MM.1S (cell line): Measurements from ENCODE around the gene BAG3.

ENCODE experiments used
- DNase-seq: peaks from one replicate; pipeline ENCODE4 v3.0.0-alpha.2; 2015
- H2AFZ ChIP-seq: fragments of 300-600 bp; sonication (generic); 2 replicates; pipeline ENCODE4 v1.6.0; 2016; ENCODE audit warnings: antibody characterized with exemption, low read length
- H3F3A ChIP-seq: fragments of 300-600 bp; sonication (generic); 2 replicates; pipeline ENCODE4 v1.6.1; 2016; ENCODE audit warnings: mild to moderate bottlenecking, antibody characterized with exemption, low read length, moderate library complexity, mixed read lengths; ENCODE audit not compliant: insufficient read depth
- H3K27ac ChIP-seq: fragments of 300-600 bp; sonication (generic); 2 replicates; pipeline ENCODE4 v1.5.1; 2016; ENCODE audit warnings: mild to moderate bottlenecking, low read length
- H3K27me3 ChIP-seq: fragments of 300-600 bp; sonication (generic); replicated peaks from 2 replicates; pipeline ENCODE4 v1.6.0; 2016; ENCODE audit warnings: low read length; ENCODE audit not compliant: insufficient read depth
- H3K36me3 ChIP-seq: fragments of 300-600 bp; sonication (generic); replicated peaks from 2 replicates; pipeline ENCODE4 v1.6.1; 2016; ENCODE audit warnings: mild to moderate bottlenecking, low read length, mixed read lengths; ENCODE audit not compliant: insufficient read depth
- H3K4me1 ChIP-seq: fragments of 300-600 bp; sonication (generic); 2 replicates; pipeline ENCODE4 v1.6.1; 2016; ENCODE audit warnings: low read length, mixed read lengths
- H3K4me2 ChIP-seq: fragments of 300-600 bp; sonication (generic); 2 replicates; pipeline ENCODE4 v1.6.0; 2016; ENCODE audit warnings: low read depth, low read length
- H3K4me3 ChIP-seq: fragments of 300-600 bp; sonication (generic); 2 replicates; pipeline ENCODE4 v1.5.1; 2016; ENCODE audit warnings: low read length, mixed read lengths
- H3K79me2 ChIP-seq: fragments of 300-600 bp; sonication (generic); 2 replicates; pipeline ENCODE4 v1.6.1; 2016; ENCODE audit warnings: mixed run types, low read length, mixed read lengths
- H3K9ac ChIP-seq: fragments of 300-600 bp; sonication (generic); 2 replicates; pipeline ENCODE4 v1.6.1; 2016; ENCODE audit warnings: low read length, mixed read lengths
- H3K9me2 ChIP-seq: fragments of 300-600 bp; sonication (generic); replicated peaks from 2 replicates; pipeline ENCODE4 v1.6.1; 2016; ENCODE audit warnings: mild to moderate bottlenecking, low read length, mixed read lengths; ENCODE audit not compliant: insufficient read depth
- H3K9me3 ChIP-seq: fragments of 300-600 bp; sonication (generic); replicated peaks from 2 replicates; pipeline ENCODE4 v1.6.1; 2016; ENCODE audit warnings: mild to moderate bottlenecking, low read length, mixed read lengths; ENCODE audit not compliant: insufficient read depth
- H4K20me1 ChIP-seq: fragments of 300-600 bp; sonication (generic); 2 replicates; pipeline ENCODE4 v1.6.1; 2016; ENCODE audit warnings: mild to moderate bottlenecking, low read length, moderate library complexity, mixed read lengths; ENCODE audit not compliant: insufficient read depth
- CTCF ChIP-seq: fragments of 300-600 bp; sonication (generic); IDR thresholded peaks from 2 replicates; pipeline ENCODE4 v1.5.1; 2016; ENCODE audit warnings: antibody characterized with exemption, low read length, mixed read lengths
- EZH2 ChIP-seq: fragments of 300-600 bp; sonication (generic); optimal IDR thresholded peaks from 2 replicates; pipeline ENCODE3; 2017; ENCODE audit warnings: low read depth, mild to moderate bottlenecking, antibody characterized with exemption, low read length, mixed read lengths
- EZH2phosphoT487 ChIP-seq: fragments of 300-600 bp; sonication (generic); IDR thresholded peaks from 2 replicates; pipeline ENCODE4 v1.6.1; 2018; ENCODE audit warnings: antibody characterized with exemption, low read length

The BAG3 gene

GRCh38 chr10:119620241-119621077 lies 30.7 kb upstream of the BAG3 start:
- H3K36me3 ChIP-seq = no peaks in the 10 kb centered on the region
- no peak overlapping the region for H3K4me3 ChIP-seq
- H3K79me2 ChIP-seq = no peaks in the 10 kb centered on the region
- H3K9me3 ChIP-seq = no peaks in the 10 kb centered on the region
- H2AFZ ChIP-seq = no peak overlapping the region
- H3K27ac ChIP-seq = no peak overlapping the region
- H3K4me1 ChIP-seq = no peaks in the 10 kb centered on the region
- H4K20me1 ChIP-seq = no peaks in the 10 kb centered on the region
- no peaks in the 10 kb centered on the region for H3F3A ChIP-seq
- no peaks in the 10 kb centered on the region for H3K9me2 ChIP-seq
- no peak for TF ChIP-seq EZH2phosphoT487
- no peak for TF ChIP-seq EZH2
- TF ChIP-seq CTCF = no peak
- DNase-seq = no peak
- H3K4me2 ChIP-seq = no peak overlapping the region
- no peaks in the 10 kb centered on the region; the same call in 1 of the 2 replicates for H3K27me3 ChIP-seq
- H3K9ac ChIP-seq = no peak overlapping the region

- H2AFZ ChIP-seq = no peak overlapping the region
- no peaks in the 10 kb centered on the region for H4K20me1 ChIP-seq
- H3K27ac ChIP-seq = no peak overlapping the region
- H3K4me3 ChIP-seq = no peak overlapping the region
- no peaks in the 10 kb centered on the region for H3K4me1 ChIP-seq
- no peaks in the 10 kb centered on the region for H3K36me3 ChIP-seq
- no peaks in the 10 kb centered on the region for H3K9me3 ChIP-seq
- DNase-seq = no peak
- H3K9ac ChIP-seq = no peak overlapping the region
- H3K27me3 ChIP-seq = no peaks in the 10 kb centered on the region; the same call in 1 of the 2 replicates
- no peak overlapping the region for H3K4me2 ChIP-seq
- H3K79me2 ChIP-seq = no peaks in the 10 kb centered on the region
- no peaks in the 10 kb centered on the region for H3K9me2 ChIP-seq
- H3F3A ChIP-seq = no peaks in the 10 kb centered on the region
- TF ChIP-seq CTCF (no peak), EZH2phosphoT487 (no peak), EZH2 (no peak)
These were observed 30.1 kb upstream of the BAG3 start for GRCh38 chr10:119621078-119621384.

GRCh38 chr10:119625570-119626280 lies 25.5 kb upstream of the BAG3 start:
- Histone ChIP-seq H2AFZ (no peak overlapping the region), H3K79me2 (no peaks in the 10 kb centered on the region)

More at GRCh38 chr10:119625570-119626280, 25.5 kb upstream of the BAG3 start:
- no peak for DNase-seq
- no peak for TF ChIP-seq EZH2phosphoT487
- Histone ChIP-seq H3K36me3 (no peaks in the 10 kb centered on the region), H4K20me1 (no peaks in the 10 kb centered on the region), H3K9me2 (no peaks in the 10 kb centered on the region), H3F3A (no peaks in the 10 kb centered on the region), H3K4me3 (no peak overlapping the region), H3K9me3 (no peaks in the 10 kb centered on the region), H3K9ac (no peak overlapping the region), H3K4me2 (no peak overlapping the region), H3K4me1 (no peaks in the 10 kb centered on the region), H3K27ac (no peak overlapping the region), H3K27me3 (no peaks in the 10 kb centered on the region; the same call in 1 of the 2 replicates)
